RPMI7951 (cell line): ENCODE results near the gene RIMS4. TPM values are rescaled to one million over a fixed set of nuclear protein-coding genes. Genes with fewer than 3 reads are reported as not detected.

Source experiments
- DNase-seq: peaks from one replicate; pipeline ENCODE4 v3.0.0-alpha.2; 2012; ENCODE audit warnings: low read depth
- total RNA-seq: library from RNA; depleted of rRNA; stranded (reverse); fragments of >200 nt; shearing (Covaris generic); gene quantifications from 2 replicates; pipeline ENCODE4 v1.2.3, GENCODE V29; 2014; rRNA removed

The RIMS4 gene
- total RNA-seq, 1 experiment from 2014 or later: not detected

DNA sequence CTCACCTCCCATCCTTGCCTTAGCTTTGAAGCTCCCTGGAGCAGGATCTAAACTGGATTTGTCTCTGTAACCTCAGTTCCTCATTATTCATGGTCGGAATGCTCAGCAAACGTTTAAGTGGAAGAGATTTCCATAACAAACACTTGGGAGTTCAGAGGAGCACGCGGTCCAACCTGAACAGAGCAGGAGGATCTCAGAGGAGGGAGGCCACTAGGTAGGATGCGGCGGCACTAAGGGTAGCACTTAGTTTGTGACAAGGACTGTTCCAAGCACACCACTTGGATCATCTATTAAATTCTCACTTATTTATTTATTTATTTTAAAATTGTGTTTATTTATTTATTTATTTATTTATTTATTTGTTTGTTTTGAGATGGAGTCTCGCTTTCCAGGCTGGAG, 108.5 kb downstream of the RIMS4 start:
- DNase-seq: no peak

Other genes with a start within 250 kb of the RIMS4 start
- gene PKIG, start 228.0 kb downstream of the RIMS4 start, total RNA-seq: 90.2 and 97.5 TPM in 2 replicates
- gene ADA, start 158.8 kb downstream of the RIMS4 start, total RNA-seq: 4.4 and 7.2 TPM in 2 replicates
- not detected in 2 replicates for gene CCN5, start 95.2 kb downstream of the RIMS4 start, total RNA-seq
- gene KCNK15, start 64.7 kb downstream of the RIMS4 start, total RNA-seq: not detected in 2 replicates
- gene YWHAB, start 75.2 kb upstream of the RIMS4 start, total RNA-seq: 109 and 135 TPM in 2 replicates
- 4.9 and 6.2 TPM in 2 replicates for gene PABPC1L, start 99.5 kb upstream of the RIMS4 start, total RNA-seq
- gene TOMM34, start 149.9 kb upstream of the RIMS4 start, total RNA-seq: 68.0 and 90.6 TPM in 2 replicates
- 26.2 and 26.7 TPM in 2 replicates for gene STK4, start 156.0 kb upstream of the RIMS4 start, total RNA-seq